ENCODE data around the gene GPR89A. TPM values are rescaled to one million over a fixed set of nuclear protein-coding genes. Genes with fewer than 3 reads are reported as not detected.
"Not testable (repeated sequence)": the region's sequence is repeated elsewhere in the genome, so short reads cannot be mapped to it uniquely, and the experiment has no call there.

GPR89A gene
- total RNA-seq (2014; rRNA removed; shearing (Covaris generic)) = 30.5 and 46.6 TPM in 2 replicates

DNA sequence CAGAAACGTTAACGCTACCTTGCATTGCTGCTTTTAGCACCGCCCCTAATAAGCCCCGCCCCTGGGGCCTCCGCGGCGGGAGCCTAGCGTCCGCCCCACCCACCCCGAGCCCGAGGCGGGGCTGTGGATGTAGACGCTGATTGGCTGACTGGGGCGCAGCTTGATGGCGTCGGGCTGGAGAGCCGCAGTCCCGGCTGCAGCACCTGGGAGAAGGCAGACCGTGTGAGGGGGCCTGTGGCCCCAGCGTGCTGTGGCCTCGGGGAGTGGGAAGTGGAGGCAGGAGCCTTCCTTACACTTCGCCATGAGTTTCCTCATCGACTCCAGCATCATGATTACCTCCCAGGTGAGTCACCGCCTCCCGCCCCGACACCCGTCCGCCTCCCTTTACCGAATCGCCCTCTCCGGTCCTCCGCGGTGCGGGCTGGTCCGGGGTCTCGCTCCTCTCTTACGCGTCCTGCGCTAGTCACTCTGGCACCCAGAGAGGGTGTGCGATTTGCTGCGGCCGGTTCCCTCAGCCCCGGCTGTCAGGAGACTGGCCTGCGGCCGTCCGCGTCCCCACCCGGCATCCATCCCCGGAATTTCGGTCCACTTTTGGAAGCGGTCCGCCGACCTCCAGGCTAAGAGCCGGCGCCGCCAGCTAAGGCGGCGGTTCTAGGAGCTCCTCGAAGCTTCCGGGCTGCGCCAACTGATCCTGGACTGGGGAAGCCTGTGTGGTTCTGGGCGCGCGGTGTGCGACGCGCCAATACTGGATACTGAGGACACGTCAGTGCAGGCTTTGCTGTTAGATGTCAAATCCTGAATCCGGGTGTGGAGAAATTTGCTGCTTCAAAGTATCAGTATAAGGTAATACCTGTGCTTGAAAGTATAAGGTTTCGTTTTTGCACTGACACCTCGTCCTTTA lies at the start of gene GPR89A:
Gene GPR89A (plus strand): TSS at position 156 of the 901 bp plus-strand sequence. CDS start 146 bp downstream, at position 302.
- in situ Hi-C loops (cut with HindIII; ENCODE audit: low sequenced_read_pairs) = not testable (repeated sequence)

DNA sequence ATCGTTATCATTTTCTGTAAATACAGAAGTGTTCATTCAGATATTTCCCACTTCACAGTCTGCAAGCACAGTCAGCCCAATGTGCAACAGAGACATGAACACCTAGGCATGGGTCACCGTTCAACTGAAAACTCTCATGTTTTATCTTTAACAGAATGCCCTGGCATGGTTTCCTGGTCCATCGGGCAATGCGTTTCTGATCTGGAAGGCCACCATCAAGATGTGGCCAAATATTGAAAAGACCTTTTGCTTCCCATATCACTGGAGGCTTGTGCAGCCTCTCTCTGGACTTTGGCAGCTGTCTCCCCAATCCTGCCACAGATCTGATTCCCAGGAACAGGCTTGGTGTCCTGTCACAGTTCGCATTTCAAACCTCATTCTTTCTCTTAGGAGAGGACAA lies 21.0 kb upstream of the GPR89A start:
- DNase-seq (ENCODE audit: low spot score); in situ Hi-C loops (cut with HindIII; ENCODE audit: low sequenced_read_pairs): not testable (repeated sequence)

More for the DNA sequence above, at the start of gene GPR89A:
- DNase-seq (ENCODE audit: low spot score) = peak; percentile 95

DNA sequence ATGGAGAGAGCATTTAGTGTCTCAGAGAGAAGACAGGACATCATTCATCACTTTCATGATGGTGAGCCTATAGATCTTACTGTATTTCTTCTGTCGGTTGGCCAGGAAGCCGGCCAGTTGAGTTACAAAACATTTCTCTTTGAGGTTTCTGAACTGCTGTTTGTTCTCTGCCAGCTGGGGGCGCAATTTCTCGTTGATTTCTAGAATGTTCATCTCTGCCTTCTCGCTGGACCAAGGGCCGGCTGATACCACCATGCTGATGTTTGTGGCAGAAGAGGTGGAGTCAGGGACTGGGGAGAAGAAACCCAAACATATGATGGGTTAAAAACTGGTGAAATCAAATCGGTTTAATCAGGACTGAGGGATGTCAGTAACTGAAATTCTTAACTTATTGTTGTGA lies 17.0 kb upstream of the GPR89A start:
- in situ Hi-C loops (cut with HindIII; ENCODE audit: low sequenced_read_pairs); DNase-seq (ENCODE audit: low spot score): not testable (repeated sequence)

DNA sequence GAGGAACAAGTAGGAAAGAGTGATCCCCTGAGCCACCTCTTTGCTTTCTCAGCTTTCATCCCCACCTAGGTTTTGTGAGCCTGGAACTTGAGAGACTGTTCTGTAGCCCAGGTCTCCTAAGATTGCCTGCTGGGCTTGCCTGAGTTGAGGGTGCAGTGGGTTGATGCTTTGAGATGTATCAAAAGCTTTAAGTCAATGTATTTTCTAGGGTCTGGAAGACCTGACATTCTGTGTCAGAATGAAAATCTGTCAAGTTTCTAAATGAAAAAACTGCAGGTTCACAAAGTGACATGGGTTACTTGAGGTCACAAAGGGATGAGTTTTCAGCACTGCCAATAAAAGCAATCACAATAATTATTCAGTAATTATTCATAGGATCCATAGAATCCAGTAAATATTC lies 15.4 kb upstream of the GPR89A start:
- in situ Hi-C loops (cut with HindIII; ENCODE audit: low sequenced_read_pairs); DNase-seq (ENCODE audit: low spot score): not testable (repeated sequence)

DNA sequence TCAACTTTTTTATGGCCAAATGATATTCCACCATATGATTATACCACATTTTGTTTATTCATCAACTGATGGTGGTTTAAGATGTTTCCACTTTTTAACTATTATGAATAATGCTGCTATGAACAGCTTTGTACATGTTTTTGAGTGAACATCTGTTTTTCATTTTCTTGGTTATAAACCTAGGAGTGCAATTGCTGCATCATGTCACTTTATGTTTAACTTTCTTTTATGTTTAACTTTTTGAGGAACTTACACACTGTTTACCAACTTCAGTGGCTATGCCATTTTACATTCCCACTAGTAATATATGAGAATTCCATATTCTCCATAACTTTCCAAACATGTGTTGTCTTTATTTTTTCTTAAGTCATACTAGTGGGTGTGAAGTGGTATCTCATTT lies 12.4 kb upstream of the GPR89A start:
- in situ Hi-C loops (cut with HindIII; ENCODE audit: low sequenced_read_pairs); DNase-seq (ENCODE audit: low spot score): not testable (repeated sequence)

DNA sequence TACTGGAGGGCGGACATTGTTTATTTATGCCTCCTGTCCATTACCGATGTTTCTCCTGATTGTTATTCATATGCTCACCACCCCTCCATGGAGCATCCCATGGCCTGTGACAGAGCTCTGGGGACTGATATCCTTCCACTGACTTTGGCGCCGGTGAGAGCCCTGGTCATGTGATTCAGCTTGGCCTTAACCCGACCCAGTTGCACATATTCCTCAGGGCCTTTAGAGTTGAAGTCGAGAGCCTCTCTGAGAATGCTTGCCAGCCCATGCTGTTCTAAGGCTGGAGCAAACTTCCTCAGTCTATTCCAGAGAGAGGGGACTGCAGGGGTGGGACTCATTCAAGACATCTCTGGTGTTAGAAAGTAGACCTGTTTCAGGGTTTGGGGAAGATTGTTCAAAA lies 11.6 kb upstream of the GPR89A start:
- DNase-seq (ENCODE audit: low spot score); in situ Hi-C loops (cut with HindIII; ENCODE audit: low sequenced_read_pairs): not testable (repeated sequence)

DNA sequence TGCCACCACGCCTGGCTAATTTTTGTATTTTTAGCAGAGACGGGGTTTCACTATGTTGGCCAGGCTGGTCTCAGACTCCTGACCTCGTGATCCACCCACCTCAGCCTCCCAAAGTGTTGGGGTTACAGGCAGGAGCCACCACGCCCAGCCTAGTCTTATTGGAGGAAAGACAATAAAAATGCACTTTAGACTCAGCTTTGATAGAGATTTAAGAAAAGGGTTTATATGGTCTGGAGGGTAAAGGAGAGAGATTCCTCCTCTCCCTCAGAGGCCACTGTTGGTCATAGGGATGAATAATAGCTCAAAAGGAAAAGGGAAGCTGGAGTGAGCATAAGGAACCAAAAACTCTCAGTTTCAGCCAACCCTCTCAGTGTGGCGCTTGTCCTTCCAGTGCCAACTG lies 8.4 kb upstream of the GPR89A start:
- in situ Hi-C loops (cut with HindIII; ENCODE audit: low sequenced_read_pairs); DNase-seq (ENCODE audit: low spot score): not testable (repeated sequence)

DNA sequence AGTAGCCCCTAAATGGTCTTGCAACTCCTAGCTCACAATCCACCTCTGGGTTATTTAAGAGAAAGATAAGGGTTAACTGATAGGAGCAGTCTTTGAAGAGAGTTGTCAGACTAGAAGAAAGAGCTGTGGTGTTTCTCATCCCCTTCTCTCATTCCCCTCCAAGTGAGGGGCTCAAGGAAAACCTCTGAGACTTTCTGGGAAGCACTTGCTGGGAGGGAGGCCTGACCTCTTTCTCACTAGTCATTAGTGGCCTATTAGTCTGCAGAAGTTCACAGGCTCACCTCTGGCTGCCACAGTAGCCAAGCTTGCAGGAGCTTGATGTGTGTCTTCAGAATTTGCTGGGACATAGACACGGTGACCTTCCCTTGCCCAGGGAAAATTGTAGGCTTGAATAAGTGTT lies 6.2 kb upstream of the GPR89A start:
- no peak for DNase-seq (ENCODE audit: low spot score)
- in situ Hi-C loops (cut with HindIII; ENCODE audit: low sequenced_read_pairs) = no loop called here

DNA sequence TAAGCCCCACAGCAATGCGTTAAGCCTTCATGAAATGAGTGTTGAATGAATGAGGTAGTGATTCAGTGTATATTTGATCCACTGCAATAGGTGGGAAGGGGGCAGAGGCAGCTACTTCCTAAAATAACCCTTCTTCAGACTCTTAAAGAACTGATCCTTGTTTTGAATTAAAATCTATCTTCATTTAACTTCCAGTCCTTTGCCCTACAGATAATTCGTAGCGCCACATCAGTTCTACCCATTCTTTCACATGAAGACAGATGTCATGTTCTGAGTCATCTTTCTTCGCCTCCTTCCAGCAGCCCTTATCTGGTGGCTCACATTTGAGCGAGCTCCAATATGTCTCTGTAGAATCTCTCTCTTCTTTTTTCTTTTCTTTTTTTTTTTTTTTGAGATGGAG lies 948 bp upstream of the GPR89A start:
- DNase-seq (ENCODE audit: low spot score); in situ Hi-C loops (cut with HindIII; ENCODE audit: low sequenced_read_pairs): not testable (repeated sequence)

DNA sequence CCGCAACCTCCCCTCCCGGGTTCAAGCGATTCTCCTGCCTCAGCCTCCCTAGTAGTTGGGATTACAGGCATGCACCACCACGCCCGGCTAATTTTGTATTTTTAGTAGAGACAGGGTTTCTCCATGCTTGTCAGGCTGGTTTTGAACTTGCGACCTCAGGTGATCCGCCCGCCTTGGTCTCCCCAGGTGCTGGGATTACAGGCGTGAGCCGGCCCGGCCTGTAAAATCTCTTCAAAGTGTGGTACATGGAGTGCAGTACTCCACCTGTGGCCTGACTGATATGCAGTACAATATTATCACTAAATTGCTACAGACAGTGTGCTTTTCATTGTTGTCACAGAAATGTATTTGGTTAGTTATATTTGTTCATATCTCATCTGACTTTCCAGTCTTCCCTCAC lies 499 bp upstream of the GPR89A start:
- in situ Hi-C loops (cut with HindIII; ENCODE audit: low sequenced_read_pairs) = not testable (repeated sequence)

DNA sequence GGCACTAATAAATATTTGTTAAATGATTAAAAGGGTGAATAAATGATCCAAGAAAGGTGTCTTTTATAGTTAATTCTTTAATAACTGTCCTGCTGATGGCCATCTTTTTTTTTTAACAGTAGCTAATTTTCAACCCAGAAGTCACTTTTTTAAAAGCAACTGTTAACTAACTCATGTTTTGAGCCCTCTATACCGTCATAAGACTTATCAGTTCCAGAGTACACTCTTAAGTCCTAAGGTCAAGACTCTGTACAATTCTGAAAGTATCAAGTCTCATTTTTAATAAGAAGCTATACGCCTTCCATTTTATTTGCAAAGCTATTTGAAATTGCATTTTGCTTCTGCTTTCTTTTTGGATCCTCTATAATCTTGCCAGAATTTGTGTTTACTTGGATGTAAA lies 3.0 kb downstream of the GPR89A start:
- in situ Hi-C loops (cut with HindIII; ENCODE audit: low sequenced_read_pairs); DNase-seq (ENCODE audit: low spot score): not testable (repeated sequence)

More for the DNA sequence above, 499 bp upstream of the GPR89A start:
- not testable (repeated sequence) for DNase-seq (ENCODE audit: low spot score)

DNA sequence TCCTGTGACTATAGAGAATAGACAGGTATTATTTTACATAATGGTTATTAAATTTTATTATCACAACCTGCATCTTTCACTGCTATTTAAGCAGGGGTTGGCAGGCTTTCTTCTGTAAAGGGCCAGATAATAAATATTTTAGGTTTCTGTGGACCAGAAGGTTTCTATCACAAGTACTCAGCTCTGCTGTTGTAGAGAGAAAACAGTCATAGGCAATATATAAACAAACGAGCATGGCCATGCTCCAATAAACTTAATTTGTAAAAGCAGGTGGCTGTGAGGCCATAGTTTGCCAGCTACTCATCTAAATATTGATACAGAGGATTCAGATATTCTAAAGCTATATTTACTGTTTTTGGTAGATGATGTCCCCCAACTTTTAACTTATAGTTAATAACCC lies 12.3 kb downstream of the GPR89A start:
- in situ Hi-C loops (cut with HindIII; ENCODE audit: low sequenced_read_pairs); DNase-seq (ENCODE audit: low spot score): not testable (repeated sequence)

DNA sequence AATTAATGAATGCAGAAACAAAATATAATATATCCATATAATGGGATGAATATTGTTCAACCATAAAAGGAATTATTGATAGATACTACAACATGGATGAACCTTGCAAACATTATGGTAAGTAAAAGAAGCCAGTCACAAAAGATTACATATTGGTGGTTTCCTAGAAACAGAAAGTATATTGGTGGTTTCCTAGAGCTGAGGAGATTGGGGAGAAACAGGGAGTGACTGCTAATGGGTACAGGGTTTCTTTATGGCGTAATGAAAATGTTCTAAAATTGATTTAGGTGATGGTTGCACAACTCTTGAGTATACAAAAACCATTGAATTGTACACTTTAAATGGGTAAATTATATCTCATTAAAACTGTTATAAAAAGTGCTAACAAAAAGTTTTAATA lies 14.4 kb downstream of the GPR89A start:
- in situ Hi-C loops (cut with HindIII; ENCODE audit: low sequenced_read_pairs); DNase-seq (ENCODE audit: low spot score): not testable (repeated sequence)

DNA sequence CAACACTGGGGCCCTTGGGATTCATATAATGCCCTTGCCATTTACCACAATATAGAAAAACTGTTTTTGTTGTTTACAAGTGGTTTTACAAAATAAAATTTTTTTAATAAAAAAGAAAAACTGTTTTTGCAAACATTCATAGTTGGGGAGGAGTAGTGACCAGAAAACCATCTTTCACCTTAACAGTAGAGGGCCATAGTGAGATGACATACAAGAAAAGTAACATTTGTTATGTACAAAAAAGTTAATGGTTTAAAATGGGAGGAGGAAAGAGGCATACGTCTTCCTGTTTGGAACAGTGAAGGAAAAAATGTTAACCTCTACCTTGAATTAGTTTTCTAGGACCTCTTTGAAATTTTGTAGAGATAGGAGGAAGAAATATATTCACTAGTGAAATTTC lies 28.4 kb downstream of the GPR89A start:
- in situ Hi-C loops (cut with HindIII; ENCODE audit: low sequenced_read_pairs) = not testable (repeated sequence)

DNA sequence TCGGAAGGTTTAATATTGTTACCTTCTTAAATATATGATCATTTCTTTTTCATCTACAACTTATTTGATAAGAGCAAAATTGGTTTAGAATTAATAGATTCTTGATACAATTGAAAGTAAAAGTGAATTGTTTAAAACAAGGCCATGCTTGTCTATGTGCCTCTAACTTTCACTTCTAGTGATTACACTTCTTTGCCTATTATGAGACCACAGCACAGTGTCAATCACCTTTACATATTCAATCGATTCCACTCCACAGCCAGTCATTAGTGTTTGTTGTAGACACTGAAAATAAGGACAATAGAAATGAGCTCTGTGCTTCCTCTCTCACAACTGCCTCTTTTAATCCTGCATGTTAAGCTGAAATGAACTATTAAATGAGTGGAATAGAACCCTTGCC lies 34.1 kb downstream of the GPR89A start:
- in situ Hi-C loops (cut with HindIII; ENCODE audit: low sequenced_read_pairs); DNase-seq (ENCODE audit: low spot score): not testable (repeated sequence)

More for the DNA sequence above, 28.4 kb downstream of the GPR89A start:
- not testable (repeated sequence) for DNase-seq (ENCODE audit: low spot score)

DNA sequence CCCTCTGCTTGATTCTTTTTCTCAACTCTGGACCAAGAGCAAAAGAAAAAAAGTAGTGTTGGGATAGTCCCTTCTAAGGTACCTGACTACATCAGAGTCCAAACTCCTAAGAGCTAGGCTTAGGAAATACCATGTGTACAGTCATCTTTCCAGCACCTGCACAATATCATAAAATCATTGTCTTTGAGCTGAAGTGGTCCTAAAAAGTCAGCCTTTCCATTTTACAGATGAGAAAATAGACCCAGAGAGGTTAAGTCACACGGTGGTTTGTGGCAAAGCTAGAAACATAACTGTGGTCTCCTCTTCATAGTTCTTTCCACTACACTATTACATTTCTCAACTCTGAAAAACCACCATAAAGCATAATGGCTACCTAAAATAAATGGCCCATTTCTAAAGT lies 36.2 kb downstream of the GPR89A start:
- DNase-seq (ENCODE audit: low spot score); in situ Hi-C loops (cut with HindIII; ENCODE audit: low sequenced_read_pairs): not testable (repeated sequence)

DNA sequence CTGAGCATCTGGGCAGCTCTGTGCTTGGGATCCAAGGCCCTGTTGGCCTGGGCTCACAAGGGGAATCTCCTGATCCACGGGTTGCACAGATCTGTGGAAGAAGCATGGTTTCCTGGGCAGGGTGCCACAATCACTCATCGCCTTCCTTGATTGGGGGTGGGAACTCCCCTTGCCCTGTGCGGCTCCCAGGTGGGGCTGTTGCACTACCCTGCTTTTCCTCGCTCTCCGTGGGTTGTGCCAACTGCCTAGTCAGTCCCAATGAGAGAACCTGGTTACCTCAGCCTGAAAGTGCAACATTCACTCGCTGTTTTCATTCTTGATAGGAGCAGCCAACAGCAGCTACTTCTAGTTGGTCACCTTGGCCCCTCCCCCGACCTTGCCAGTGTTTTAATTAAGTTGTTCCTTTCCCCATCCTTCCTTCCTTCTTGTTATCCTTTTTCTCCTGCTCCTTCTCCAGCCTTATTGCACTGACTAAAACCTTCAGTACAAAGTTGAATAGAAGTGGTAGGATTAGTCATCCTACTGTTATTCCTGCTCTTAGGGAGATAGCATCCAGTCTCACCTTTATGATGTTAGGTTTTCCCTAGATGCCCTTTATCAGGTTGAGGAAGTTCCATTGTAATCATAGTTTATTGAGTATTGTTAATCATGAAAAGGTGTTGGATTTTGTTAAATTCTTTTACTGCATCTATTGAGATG lies 48.6 kb downstream of the GPR89A start:
- in situ Hi-C loops (cut with HindIII; ENCODE audit: low sequenced_read_pairs); DNase-seq (ENCODE audit: low spot score): not testable (repeated sequence)

DNA sequence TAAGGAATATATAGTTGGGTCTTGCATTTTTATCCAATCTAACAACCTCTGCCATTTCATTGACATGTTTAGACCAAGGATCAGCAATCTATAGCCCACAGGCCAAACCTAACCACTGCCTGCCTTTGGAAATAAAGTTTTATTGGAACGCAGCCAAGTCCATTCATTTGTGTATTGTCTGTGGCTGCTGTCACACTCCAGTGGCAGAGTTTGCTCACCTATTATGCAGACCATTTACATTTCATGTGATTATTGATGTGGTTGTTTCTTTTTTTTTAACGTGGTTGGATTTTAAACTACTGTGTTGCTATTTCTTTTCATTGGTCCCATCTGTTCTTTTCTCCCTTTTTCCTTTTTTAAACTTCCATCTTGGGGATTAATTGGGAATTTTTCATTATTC lies 54.7 kb downstream of the GPR89A start:
- in situ Hi-C loops (cut with HindIII; ENCODE audit: low sequenced_read_pairs) = not testable (repeated sequence)

DNA sequence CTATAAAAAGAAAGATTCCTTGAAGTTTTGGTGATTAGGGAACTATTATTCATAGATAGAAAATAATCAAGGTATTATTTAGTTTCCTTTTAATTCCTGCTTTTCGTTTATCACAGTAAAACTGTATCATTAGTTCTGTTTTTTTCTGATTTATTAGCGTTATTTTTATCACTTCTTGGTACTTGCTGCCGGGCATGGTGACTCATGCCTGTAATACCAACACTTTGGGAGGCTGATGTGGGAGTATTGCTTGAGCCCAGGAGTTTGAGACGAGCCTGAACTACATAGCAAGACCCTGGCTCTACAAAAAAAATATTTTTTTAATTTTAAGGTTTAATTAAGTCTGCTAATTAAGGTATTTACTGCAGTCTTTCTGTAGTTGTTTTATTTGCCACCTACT lies 57.2 kb downstream of the GPR89A start:
- in situ Hi-C loops (cut with HindIII; ENCODE audit: low sequenced_read_pairs); DNase-seq (ENCODE audit: low spot score): not testable (repeated sequence)

More for the DNA sequence above, 54.7 kb downstream of the GPR89A start:
- DNase-seq (ENCODE audit: low spot score) = not testable (repeated sequence)
